ENCODE results near the gene NFATC2. TPM values are rescaled to one million over a fixed set of nuclear protein-coding genes. Genes with fewer than 3 reads are reported as not detected.

The NFATC2 gene
- polyA plus RNA-seq, 1 donor from 2014 or later, result not detected

DNA sequence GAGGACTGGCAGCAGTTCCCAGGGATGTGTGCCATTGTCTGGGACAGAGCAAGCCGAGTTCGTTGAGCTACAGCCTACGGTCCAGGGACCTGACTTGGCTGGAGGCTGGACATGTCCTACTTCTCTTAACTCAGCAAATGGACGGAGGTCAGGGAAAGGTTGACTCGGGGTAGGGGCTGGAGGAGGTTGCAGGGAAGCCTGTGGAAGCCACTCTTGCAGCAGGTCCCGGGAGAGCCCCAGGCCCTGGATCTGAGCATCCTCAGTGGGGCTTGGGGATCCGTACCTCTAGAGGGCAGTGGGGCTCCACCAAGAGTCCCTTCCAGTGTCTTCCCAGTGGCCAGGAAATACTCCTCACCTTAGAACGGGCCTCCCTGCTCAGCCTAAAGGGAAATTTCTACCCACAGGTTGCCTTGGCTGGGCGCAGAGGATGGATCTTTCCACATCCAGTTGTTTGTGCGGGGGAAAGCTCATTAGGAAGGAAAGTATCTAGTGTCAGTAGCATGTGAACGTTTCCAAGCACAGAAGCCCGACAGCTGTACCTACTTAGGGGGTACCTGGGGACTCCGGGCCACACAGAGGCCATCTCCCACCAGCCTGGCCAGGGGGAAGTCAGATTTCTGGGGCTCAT is 170.2 kb downstream of the NFATC2 start:
- H4K20me1 ChIP-seq (ENCODE audit: insufficient read depth), result no peaks in the 10 kb centered on the region
- H3K4me2 ChIP-seq (ENCODE audit: low read length), result no peak overlapping the region
- no peaks in the 10 kb centered on the region for H3F3A ChIP-seq (ENCODE audit: insufficient read depth, low read length, poor library complexity, severe bottlenecking)
- no peak overlapping the region for H3K4me3 ChIP-seq (ENCODE audit: low read length)
- H3K79me2 ChIP-seq (replicated peaks; ENCODE audit: insufficient read depth, low read length), result no peaks in the 10 kb centered on the region
- no peaks in the 10 kb centered on the region for H3K9me3 ChIP-seq (ENCODE audit: low read length)
- H3K9me2 ChIP-seq (ENCODE audit: insufficient read depth, low read length), result no peaks in the 10 kb centered on the region
- H2AFZ ChIP-seq (ENCODE audit: low read depth, low read length), result no peak overlapping the region
- H3K27ac ChIP-seq (ENCODE audit: low read length), result no peak overlapping the region
- no peak overlapping the region for H3K9ac ChIP-seq (ENCODE audit: low read length)
- H3K36me3 ChIP-seq (ENCODE audit: insufficient read depth, low read length), result no peaks in the 10 kb centered on the region
- TF ChIP-seq, protein P1, sequence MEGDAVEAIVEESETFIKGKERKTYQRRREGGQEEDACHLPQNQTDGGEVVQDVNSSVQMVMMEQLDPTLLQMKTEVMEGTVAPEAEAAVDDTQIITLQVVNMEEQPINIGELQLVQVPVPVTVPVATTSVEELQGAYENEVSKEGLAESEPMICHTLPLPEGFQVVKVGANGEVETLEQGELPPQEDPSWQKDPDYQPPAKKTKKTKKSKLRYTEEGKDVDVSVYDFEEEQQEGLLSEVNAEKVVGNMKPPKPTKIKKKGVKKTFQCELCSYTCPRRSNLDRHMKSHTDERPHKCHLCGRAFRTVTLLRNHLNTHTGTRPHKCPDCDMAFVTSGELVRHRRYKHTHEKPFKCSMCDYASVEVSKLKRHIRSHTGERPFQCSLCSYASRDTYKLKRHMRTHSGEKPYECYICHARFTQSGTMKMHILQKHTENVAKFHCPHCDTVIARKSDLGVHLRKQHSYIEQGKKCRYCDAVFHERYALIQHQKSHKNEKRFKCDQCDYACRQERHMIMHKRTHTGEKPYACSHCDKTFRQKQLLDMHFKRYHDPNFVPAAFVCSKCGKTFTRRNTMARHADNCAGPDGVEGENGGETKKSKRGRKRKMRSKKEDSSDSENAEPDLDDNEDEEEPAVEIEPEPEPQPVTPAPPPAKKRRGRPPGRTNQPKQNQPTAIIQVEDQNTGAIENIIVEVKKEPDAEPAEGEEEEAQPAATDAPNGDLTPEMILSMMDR (IDR thresholded peaks at IDR 0.05; ENCODE audit: poor library complexity, severe bottlenecking), result peak; percentile 70
- TF ChIP-seq SMC3 (conservative IDR thresholded peaks at IDR 0.05; ENCODE audit: poor library complexity) (peak; percentile 73), RAD21 (conservative IDR thresholded peaks at IDR 0.05) (peak; percentile 77), TAF1 (IDR thresholded peaks at IDR 0.05; ENCODE audit: low read depth) (no peak), EP300 (conservative IDR thresholded peaks at IDR 0.05; ENCODE audit: poor library complexity, severe bottlenecking) (no peak), POLR2AphosphoS5 (IDR thresholded peaks at IDR 0.05) (no peak)
- TF ChIP-seq, protein P2, sequence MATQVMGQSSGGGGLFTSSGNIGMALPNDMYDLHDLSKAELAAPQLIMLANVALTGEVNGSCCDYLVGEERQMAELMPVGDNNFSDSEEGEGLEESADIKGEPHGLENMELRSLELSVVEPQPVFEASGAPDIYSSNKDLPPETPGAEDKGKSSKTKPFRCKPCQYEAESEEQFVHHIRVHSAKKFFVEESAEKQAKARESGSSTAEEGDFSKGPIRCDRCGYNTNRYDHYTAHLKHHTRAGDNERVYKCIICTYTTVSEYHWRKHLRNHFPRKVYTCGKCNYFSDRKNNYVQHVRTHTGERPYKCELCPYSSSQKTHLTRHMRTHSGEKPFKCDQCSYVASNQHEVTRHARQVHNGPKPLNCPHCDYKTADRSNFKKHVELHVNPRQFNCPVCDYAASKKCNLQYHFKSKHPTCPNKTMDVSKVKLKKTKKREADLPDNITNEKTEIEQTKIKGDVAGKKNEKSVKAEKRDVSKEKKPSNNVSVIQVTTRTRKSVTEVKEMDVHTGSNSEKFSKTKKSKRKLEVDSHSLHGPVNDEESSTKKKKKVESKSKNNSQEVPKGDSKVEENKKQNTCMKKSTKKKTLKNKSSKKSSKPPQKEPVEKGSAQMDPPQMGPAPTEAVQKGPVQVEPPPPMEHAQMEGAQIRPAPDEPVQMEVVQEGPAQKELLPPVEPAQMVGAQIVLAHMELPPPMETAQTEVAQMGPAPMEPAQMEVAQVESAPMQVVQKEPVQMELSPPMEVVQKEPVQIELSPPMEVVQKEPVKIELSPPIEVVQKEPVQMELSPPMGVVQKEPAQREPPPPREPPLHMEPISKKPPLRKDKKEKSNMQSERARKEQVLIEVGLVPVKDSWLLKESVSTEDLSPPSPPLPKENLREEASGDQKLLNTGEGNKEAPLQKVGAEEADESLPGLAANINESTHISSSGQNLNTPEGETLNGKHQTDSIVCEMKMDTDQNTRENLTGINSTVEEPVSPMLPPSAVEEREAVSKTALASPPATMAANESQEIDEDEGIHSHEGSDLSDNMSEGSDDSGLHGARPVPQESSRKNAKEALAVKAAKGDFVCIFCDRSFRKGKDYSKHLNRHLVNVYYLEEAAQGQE (IDR thresholded peaks at IDR 0.05; ENCODE audit: borderline replicate concordance), result no peak
- H3K27me3 ChIP-seq (ENCODE audit: insufficient read depth, low read depth, low read length), result no peaks in the 10 kb centered on the region

DNA sequence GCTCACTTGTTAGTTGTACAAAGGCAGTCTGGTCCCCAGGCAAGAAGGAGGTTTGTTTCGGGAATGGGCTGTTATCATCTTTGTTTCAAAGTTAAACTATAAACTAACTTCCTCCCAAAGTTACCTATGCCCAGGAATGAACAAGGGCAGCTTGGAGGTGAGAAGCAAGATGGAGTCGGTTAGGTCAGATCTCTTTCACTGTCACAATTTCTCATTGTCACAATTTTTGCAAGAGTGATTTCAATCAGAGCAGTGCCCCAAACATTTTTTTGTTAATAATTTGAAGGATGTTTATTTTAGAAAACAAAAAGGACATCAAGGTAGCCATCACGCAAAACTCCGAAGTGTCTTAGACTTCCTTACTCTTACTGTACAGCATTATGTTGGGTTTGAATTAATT is 170.8 kb downstream of the NFATC2 start:
- no peak overlapping the region for H3K9ac ChIP-seq (ENCODE audit: low read length)
- H4K20me1 ChIP-seq (ENCODE audit: insufficient read depth), result no peaks in the 10 kb centered on the region
- no peak overlapping the region for H3K4me2 ChIP-seq (ENCODE audit: low read length)
- TF ChIP-seq, protein P2 (IDR thresholded peaks at IDR 0.05; ENCODE audit: borderline replicate concordance), result no peak
- TF ChIP-seq EP300 (conservative IDR thresholded peaks at IDR 0.05; ENCODE audit: poor library complexity, severe bottlenecking), result no peak
- TF ChIP-seq MXI1 (conservative IDR thresholded peaks at IDR 0.05; ENCODE audit: poor library complexity, severe bottlenecking), result no peak
- TF ChIP-seq POLR2AphosphoS5 (IDR thresholded peaks at IDR 0.05), result no peak
- TF ChIP-seq SMC3 (conservative IDR thresholded peaks at IDR 0.05; ENCODE audit: poor library complexity), result no peak
- TF ChIP-seq RAD21 (conservative IDR thresholded peaks at IDR 0.05), result no peak
- TF ChIP-seq, protein P1 (IDR thresholded peaks at IDR 0.05; ENCODE audit: poor library complexity, severe bottlenecking), result no peak
- TF ChIP-seq EZH2 (IDR thresholded peaks at IDR 0.05; ENCODE audit: borderline replicate concordance, insufficient read depth, low read length, poor library complexity, severe bottlenecking), result no peak
- no peak for TF ChIP-seq TAF1 (IDR thresholded peaks at IDR 0.05; ENCODE audit: low read depth)
- no peaks in the 10 kb centered on the region for H3K27me3 ChIP-seq (ENCODE audit: insufficient read depth, low read depth, low read length)
- no peak overlapping the region for H3K27ac ChIP-seq (ENCODE audit: low read length)
- no peaks in the 10 kb centered on the region for H3K9me2 ChIP-seq (ENCODE audit: insufficient read depth, low read length)
- no peak overlapping the region for H2AFZ ChIP-seq (ENCODE audit: low read depth, low read length)
- H3K4me3 ChIP-seq (ENCODE audit: low read length), result no peak overlapping the region
- no peaks in the 10 kb centered on the region for H3K36me3 ChIP-seq (ENCODE audit: insufficient read depth, low read length)
- H3K9me3 ChIP-seq (ENCODE audit: low read length), result no peaks in the 10 kb centered on the region
- no peaks in the 10 kb centered on the region for H3K79me2 ChIP-seq (replicated peaks; ENCODE audit: insufficient read depth, low read length)
- H3F3A ChIP-seq (ENCODE audit: insufficient read depth, low read length, poor library complexity, severe bottlenecking), result no peaks in the 10 kb centered on the region
